ENCODE data around the gene MYO1F. TPM values are rescaled to one million over a fixed set of nuclear protein-coding genes. Genes with fewer than 3 reads are reported as not detected.

The MYO1F gene
- total and polyA plus RNA-seq, 2 of the 13 experiments (the other 11 are each of a cell fraction or from before 2014, with no cell fraction given): 0.09 to 0.13 TPM

GRCh38 chr19:8571006-8571411, 6.2 kb downstream of the MYO1F start:
- TF ChIP-seq MLLT10 (CRISPR knock-in tag; IDR thresholded peaks at IDR 0.05) (no peak), ZNF503 (CRISPR knock-in tag; IDR thresholded peaks at IDR 0.05) (no peak), ZKSCAN5 (CRISPR knock-in tag; IDR thresholded peaks at IDR 0.05) (peak; percentile 79; the same call in 1 of the 2 replicates), SP5 (CRISPR knock-in tag; IDR thresholded peaks at IDR 0.05; ENCODE audit: borderline replicate concordance, low read depth) (no peak)
- no peak for FAIRE-seq
- in situ Hi-C loops (cut with HindIII; ENCODE audit: extremely low pct_ligation_motif_present, low pct_unique_long_range_greater_than_20kb): no loop called here
- POLR2A ChIA-PET: no interaction called here
- peaks cover 0 to 5% of the 10 kb centered on the region in 2 experiments; a peak in 2 of 5 replicates for H3K27me3 ChIP-seq (ENCODE audit: control insufficient read depth in 1 of 2, insufficient read depth in 2 of 2, low read length in 2 of 2)
- no peaks in the 10 kb centered on the region for H3K79me2 ChIP-seq (ENCODE audit: insufficient read depth, low read length)
- no peaks in the 10 kb centered on the region for H3K36me3 ChIP-seq (replicated peaks in 1 of 2; ENCODE audit: control insufficient read depth in 1 of 2, insufficient read depth in 2 of 2, low read length in 2 of 2)
- no peaks in the 10 kb centered on the region for H4K20me1 ChIP-seq (ENCODE audit: insufficient read depth, low read length)
- 0 out of 2 replicates have a peak overlapping the region, but pooled peaks have one; percentile 12 for H3K4me2 ChIP-seq (ENCODE audit: low read depth, low read length)
- 10% methylated on average over 2 of the region's 5 CpGs for WGBS (ENCODE audit: low lambda C conversion rate)
- no TSS peak for BruUV-seq (replicated peaks)
- no peaks in the 10 kb centered on the region for H3K4me1 ChIP-seq (ENCODE audit: insufficient read depth, low read length)
- H3K9me3 ChIP-seq (ENCODE audit: low read length): no peaks in the 10 kb centered on the region
- H3K4me3 ChIP-seq (replicated peaks in 1 of 3; ENCODE audit: insufficient read depth in 1 of 3, low read depth in 2 of 3, low read length in 3 of 3): no peak overlapping the region
- no peak overlapping the region for H3K9ac ChIP-seq (ENCODE audit: insufficient read depth, low read depth, low read length)
- DNase-seq (ENCODE audit: low spot score): peak; percentile 34
- CTCF ChIA-PET (ENCODE audit: low intra/inter-chr PET ratio, low total read pairs): no interaction called here
- no peak overlapping the region for H3K27ac ChIP-seq (ENCODE audit: extremely low read length, insufficient read depth, low read length)
- peak overlapping the region; percentile 27 for H2AFZ ChIP-seq (ENCODE audit: low read length)
- intact Hi-C loops (cut with micrococcal nuclease; ENCODE audit: unreplicated experiment): loop anchor here (10.0 kb wide), 1 partner anchor 46 kb away; no protein-coding TSS in a partner anchor
- ATAC-seq: no peak; the same call in 1 of the 3 replicates

- Histone ChIP-seq H3K36me3 (replicated peaks in 1 of 2; ENCODE audit: control insufficient read depth in 1 of 2, insufficient read depth in 2 of 2, low read length in 2 of 2) (no peaks in the 10 kb centered on the region), H3K27ac (ENCODE audit: extremely low read length, insufficient read depth, low read length) (no peak overlapping the region), H3K4me3 (replicated peaks in 1 of 3; ENCODE audit: insufficient read depth in 1 of 3, low read depth in 2 of 3, low read length in 3 of 3) (no peak overlapping the region), H3K9me3 (ENCODE audit: low read length) (no peaks in the 10 kb centered on the region), H4K20me1 (ENCODE audit: insufficient read depth, low read length) (no peaks in the 10 kb centered on the region), H3K4me2 (ENCODE audit: low read depth, low read length) (no peak overlapping the region), H3K4me1 (ENCODE audit: insufficient read depth, low read length) (no peaks in the 10 kb centered on the region), H2AFZ (ENCODE audit: low read length) (no peak overlapping the region), H3K9ac (ENCODE audit: insufficient read depth, low read depth, low read length) (no peak overlapping the region), H3K27me3 (ENCODE audit: control insufficient read depth in 1 of 2, insufficient read depth in 2 of 2, low read length in 2 of 2) (no peaks in the 10 kb centered on the region; a peak in 1 of 5 replicates), H3K79me2 (ENCODE audit: insufficient read depth, low read length) (no peaks in the 10 kb centered on the region)
- ATAC-seq: no peak
- FAIRE-seq: no peak
- no TSS peak for BruUV-seq (replicated peaks)
- CTCF ChIA-PET (ENCODE audit: low intra/inter-chr PET ratio, low total read pairs): no interaction called here
- in situ Hi-C loops (cut with HindIII; ENCODE audit: extremely low pct_ligation_motif_present, low pct_unique_long_range_greater_than_20kb): no loop called here
- 33% methylated on average over 4 of the region's 5 CpGs for WGBS (ENCODE audit: low lambda C conversion rate)
- intact Hi-C loops (cut with micrococcal nuclease; ENCODE audit: unreplicated experiment): no loop called here
- DNase-seq (ENCODE audit: low spot score): no peak
- POLR2A ChIA-PET: interaction anchor here (0.7 kb wide), 1 partner anchor 43 kb away, joined by 3 read pairs; no protein-coding TSS in a partner anchor
- TF ChIP-seq NFYB (CRISPR knock-in tag; IDR thresholded peaks at IDR 0.05): no peak
- TF ChIP-seq CEBPB (IDR thresholded peaks at IDR 0.05; ENCODE audit: borderline replicate concordance, low read depth, low read length): peak; percentile 19; the same call in 1 of the 2 replicates
- TF ChIP-seq KDM2A (CRISPR knock-in tag; IDR thresholded peaks at IDR 0.05; ENCODE audit: borderline replicate concordance, low read depth): no peak
- TF ChIP-seq MBD4 (IDR thresholded peaks at IDR 0.05; ENCODE audit: borderline replicate concordance, low read length): no peak
- no peak for TF ChIP-seq NCOA2 (CRISPR knock-in tag; IDR thresholded peaks at IDR 0.05)
- TF ChIP-seq ZNF558 (CRISPR knock-in tag; IDR thresholded peaks at IDR 0.05; ENCODE audit: borderline replicate concordance): no peak
- TF ChIP-seq ZNF891 (CRISPR knock-in tag; IDR thresholded peaks at IDR 0.05): no peak
- TF ChIP-seq CHD4 (IDR thresholded peaks at IDR 0.05; ENCODE audit: borderline replicate concordance, low read length): no peak
Observed at GRCh38 chr19:8569066-8569771, 8.0 kb downstream of the MYO1F start.

Measured in HepG2 (cell line).